Caki2 (cell line): ENCODE measurements around the gene CNNM1. TPM values are rescaled to one million over a fixed set of nuclear protein-coding genes. Genes with fewer than 3 reads are reported as not detected.

Source experiments
- DNase-seq: peaks from one replicate; pipeline ENCODE4 v3.0.0-alpha.2; 2015; ENCODE audit warnings: low read depth
- in situ Hi-C: cut with HindIII; loops from 2 replicates; pipeline ENCODE4 v1.10.0; 2016; ENCODE audit warnings: low sequenced_read_pairs, low pct_unique_long_range_greater_than_20kb, mixed read lengths
- total RNA-seq: library from RNA; depleted of rRNA; stranded (reverse); fragments of >200 nt; shearing (Covaris generic); gene quantifications from 2 replicates; pipeline ENCODE4 v1.2.3, GENCODE V29; 2014; ENCODE audit warnings: low replicate concordance; rRNA removed

Gene CNNM1
- total RNA-seq, 1 experiment from 2014 or later = 5.2 TPM

DNA sequence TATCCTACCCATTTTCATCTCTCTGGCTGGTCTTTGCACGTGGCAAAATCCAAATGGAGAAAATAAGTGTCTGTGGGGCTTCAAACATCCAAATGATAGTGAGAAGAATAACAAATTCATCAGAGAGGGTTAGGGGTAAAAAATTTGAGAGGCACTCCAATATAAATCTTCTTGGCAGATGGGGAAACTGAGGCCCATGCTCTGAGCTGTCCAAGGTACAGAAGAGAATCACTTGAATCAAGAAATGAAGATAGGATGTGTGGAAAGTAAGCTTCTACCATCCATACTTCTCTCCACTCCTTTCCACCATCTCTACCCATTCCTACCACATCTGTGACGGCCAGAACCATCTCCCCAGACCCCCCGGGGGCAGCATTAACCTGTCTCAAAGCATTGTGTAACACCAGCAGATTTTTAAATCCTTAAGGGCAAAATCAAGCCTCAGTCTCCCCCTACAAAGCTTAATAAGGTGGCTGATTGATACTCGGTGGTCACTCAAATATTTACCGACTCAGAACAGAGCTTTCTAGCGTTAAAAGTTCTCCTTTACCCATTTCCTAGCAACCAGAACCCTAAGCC lies 100.5 kb downstream of the CNNM1 start:
- in situ Hi-C loops = loop anchor here (25.0 kb wide), 1 partner anchor 183 kb away; the partner anchor contains the start of gene SLC25A28
- no peak for DNase-seq

- no peak for DNase-seq
- in situ Hi-C loops = loop anchor here (25.0 kb wide), 1 partner anchor 182 kb away; the partner anchor contains the start of gene SLC25A28
Measured at GRCh38 chr10:99430116-99430450, 100.9 kb downstream of the CNNM1 start.

GRCh38 chr10:99430451-99431189 lies 101.5 kb downstream of the CNNM1 start, which contains the start of gene GOT1:
GOT1 (minus strand) TSS chr10:99430624; CDS start chr10:99430565, 59 bp downstream.
- DNase-seq = peak; percentile 99
- in situ Hi-C loops = loop anchor here (25.0 kb wide), 1 partner anchor 182 kb away; the partner anchor contains the start of gene SLC25A28

- DNase-seq = no peak
- in situ Hi-C loops = loop anchor here (25.0 kb wide), 1 partner anchor 181 kb away; the partner anchor contains the start of gene SLC25A28
Measured at GRCh38 chr10:99431190-99431760, 102.1 kb downstream of the CNNM1 start.

DNA sequence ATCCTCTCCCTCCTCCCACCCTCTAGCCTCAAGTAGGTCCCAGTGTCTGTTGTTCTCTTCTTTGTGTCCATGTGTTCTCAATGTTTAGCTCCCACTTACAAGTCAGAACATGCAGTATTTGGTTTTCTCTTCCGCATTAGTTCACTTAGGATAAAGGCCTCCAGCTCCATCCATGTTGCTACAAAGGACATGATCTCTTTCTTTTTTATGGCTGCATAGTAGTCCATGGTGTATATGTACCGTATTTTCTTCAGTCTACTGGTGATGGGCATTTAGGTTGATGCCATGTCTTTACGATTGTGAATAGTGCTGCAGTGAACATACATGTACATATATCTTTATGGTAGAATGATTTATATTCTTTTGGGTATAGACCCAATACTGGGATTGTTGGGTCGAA lies 102.9 kb downstream of the CNNM1 start:
- no peak for DNase-seq
- in situ Hi-C loops = loop anchor here (25.0 kb wide), 1 partner anchor 180 kb away; the partner anchor contains the start of gene SLC25A28

DNA sequence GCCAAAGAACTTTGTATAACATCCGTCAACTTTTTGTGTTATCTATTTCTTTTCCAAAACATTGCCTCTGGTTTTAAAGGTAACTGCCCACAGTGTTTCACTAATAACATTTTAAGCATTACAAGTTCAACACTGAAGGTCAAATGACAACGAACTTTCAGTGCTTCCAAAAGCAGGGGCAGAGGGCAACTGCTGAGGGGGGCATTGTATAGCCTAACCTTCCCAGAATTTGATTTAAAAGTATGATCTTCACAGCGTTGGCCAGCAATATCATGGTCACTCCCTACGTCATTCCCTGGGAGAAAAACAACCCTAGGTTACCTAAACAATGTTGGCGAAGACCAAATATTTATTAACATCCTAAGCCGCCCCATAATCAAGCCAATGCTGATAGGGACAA lies 103.7 kb downstream of the CNNM1 start:
- no peak for DNase-seq
- in situ Hi-C loops = loop anchor here (25.0 kb wide), 1 partner anchor 179 kb away; the partner anchor contains the start of gene SLC25A28

DNA sequence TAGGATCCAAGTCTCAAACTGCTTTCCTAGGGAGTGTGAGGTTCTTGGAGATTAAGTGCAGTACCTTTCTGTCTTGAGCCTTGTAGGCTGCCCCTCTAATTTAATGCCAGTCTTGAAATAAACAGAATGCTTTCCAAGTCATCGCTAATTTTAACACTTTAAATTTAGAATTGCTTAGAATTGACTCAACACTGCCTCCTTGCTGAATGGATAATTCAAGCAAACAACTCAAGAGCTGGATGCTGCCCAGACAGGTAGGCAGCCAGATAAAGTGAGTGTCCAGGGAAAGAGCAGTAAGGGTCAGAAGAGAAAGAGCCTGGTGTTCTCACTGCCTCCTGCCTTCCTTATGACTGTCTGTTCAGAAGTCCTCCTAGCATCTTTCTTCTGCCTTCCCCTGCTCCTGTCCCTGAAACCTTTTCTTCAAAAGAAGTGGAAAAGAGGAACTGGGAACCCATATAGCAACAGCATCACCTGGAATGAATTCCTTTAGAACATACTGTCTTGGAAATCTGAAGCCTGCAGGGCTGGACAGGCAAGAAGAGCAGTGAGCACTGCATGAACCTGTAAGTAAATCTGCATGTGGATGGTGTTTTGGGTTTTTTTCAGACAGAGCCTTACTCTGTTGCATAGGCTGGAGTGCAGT lies 104.3 kb downstream of the CNNM1 start:
- in situ Hi-C loops = loop anchor here (25.0 kb wide), 1 partner anchor 179 kb away; the partner anchor contains the start of gene SLC25A28
- DNase-seq = no peak

DNA sequence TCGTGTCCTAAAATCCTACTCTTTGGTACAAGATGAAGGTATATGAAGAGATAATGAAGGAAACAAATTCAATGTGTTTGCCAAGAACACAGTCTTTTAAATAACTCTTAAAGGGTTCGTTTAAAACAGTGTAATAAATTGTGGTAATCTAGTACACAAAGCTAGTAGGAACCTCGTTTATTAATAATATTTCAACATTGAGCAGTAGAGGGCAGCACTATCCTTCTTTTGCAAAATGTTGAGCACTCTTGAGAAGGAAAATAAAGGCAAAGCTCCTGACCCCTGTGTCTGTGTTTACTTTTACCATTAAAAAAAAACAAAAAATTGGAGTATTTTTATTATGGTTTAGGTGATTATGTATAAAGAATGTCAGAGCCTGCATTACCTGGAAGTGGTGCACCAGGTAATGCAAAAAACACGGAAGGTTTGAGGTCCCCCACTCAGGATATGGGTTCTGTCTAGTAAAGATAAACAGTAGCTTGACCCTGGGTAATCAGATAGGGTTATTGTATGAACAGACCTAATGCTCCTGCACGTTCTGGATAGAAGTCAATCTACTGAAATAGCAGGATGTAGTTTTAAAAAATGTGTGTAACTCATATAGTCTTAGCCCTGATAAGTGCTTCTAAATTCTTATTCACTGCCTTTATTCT lies 107.0 kb downstream of the CNNM1 start:
- in situ Hi-C loops = loop anchor here (25.0 kb wide), 1 partner anchor 176 kb away; the partner anchor contains the start of gene SLC25A28
- peak; percentile 23 for DNase-seq

- in situ Hi-C loops = loop anchor here (25.0 kb wide), 1 partner anchor 173 kb away; the partner anchor contains the start of gene SLC25A28
- DNase-seq = no peak
Measured at GRCh38 chr10:99438890-99439289, 109.7 kb downstream of the CNNM1 start.

- no peak for DNase-seq
- in situ Hi-C loops = loop anchor here (25.0 kb wide), 1 partner anchor 170 kb away; the partner anchor contains the start of gene SLC25A28
Measured at GRCh38 chr10:99442394-99442793, 113.2 kb downstream of the CNNM1 start.

GRCh38 chr10:99443500-99443899 lies 114.3 kb downstream of the CNNM1 start:
- in situ Hi-C loops = loop anchor here (25.0 kb wide), 1 partner anchor 169 kb away; the partner anchor contains the start of gene SLC25A28
- no peak for DNase-seq

Other genes with a start within 250 kb of the CNNM1 start
- gene HPSE2, start 93.5 kb upstream of the CNNM1 start, total RNA-seq = not detected in 2 replicates
- gene GOT1, start 101.3 kb downstream of the CNNM1 start, total RNA-seq = 18.8 and 25.4 TPM in 2 replicates
- 0.46 and 2.5 TPM in 2 replicates for gene NKX2-3, start 203.6 kb downstream of the CNNM1 start, total RNA-seq